ENCODE results near the gene RAPGEF1.
"Not testable (repeated sequence)": the region's sequence is repeated elsewhere in the genome, so short reads cannot be mapped to it uniquely, and the experiment has no call there.

Gene RAPGEF1

DNA sequence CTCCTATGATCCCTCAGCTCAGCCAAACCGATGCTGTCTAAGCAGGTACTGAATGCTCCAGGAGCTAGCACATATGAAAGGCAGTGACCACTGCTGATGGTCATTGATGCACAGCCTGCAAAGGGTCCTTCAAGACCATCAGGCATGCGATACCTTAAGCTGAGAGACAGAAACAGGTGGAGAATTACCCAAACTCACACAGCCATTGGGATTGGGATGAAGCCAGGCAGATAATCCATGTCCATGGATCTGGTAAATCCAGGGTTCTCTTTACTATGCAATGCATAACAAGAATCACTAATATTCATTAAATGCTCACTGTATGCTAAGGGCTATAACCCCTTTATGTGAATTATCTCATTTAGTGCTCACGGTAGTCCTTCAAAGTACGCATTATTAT is 36.2 kb downstream of the RAPGEF1 start:
- DNase-seq: no peak

- DNase-seq: no peak
Observed at GRCh38 chr9:131702911-131703310, 37.0 kb downstream of the RAPGEF1 start.

GRCh38 chr9:131701789-131702337 is 38.0 kb downstream of the RAPGEF1 start:
- no peak for DNase-seq

- DNase-seq: no peak
Observed at GRCh38 chr9:131701436-131701781, 38.5 kb downstream of the RAPGEF1 start.

- no peak for DNase-seq
Observed at GRCh38 chr9:131700765-131701435, 39.0 kb downstream of the RAPGEF1 start.

- DNase-seq: no peak
Observed at GRCh38 chr9:131700076-131700475, 39.8 kb downstream of the RAPGEF1 start.

- no peak for DNase-seq
Observed at GRCh38 chr9:131698618-131698985, 41.3 kb downstream of the RAPGEF1 start.

- DNase-seq: no peak
Observed at GRCh38 chr9:131697908-131698617, 41.8 kb downstream of the RAPGEF1 start.

DNA sequence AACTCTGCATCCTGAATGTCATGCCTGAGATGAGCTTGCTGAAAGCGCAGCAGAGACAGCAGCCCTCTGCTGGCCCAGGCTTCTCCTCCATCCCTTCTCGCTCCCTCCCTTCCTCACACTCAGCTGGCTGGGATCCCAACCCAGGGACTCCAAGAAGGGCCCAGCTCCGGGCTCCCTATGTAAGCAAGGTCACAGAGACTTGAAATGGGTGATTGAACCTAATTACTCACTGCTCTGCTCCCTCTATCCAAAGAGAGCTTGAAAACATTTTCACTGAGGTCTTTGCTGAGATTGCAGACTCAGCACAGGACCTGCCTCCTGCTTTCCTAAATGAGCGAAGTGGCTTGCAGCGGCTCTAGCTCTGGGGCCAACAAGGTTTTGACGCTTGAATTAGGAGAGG is 42.8 kb downstream of the RAPGEF1 start:
- no peak for DNase-seq

DNA sequence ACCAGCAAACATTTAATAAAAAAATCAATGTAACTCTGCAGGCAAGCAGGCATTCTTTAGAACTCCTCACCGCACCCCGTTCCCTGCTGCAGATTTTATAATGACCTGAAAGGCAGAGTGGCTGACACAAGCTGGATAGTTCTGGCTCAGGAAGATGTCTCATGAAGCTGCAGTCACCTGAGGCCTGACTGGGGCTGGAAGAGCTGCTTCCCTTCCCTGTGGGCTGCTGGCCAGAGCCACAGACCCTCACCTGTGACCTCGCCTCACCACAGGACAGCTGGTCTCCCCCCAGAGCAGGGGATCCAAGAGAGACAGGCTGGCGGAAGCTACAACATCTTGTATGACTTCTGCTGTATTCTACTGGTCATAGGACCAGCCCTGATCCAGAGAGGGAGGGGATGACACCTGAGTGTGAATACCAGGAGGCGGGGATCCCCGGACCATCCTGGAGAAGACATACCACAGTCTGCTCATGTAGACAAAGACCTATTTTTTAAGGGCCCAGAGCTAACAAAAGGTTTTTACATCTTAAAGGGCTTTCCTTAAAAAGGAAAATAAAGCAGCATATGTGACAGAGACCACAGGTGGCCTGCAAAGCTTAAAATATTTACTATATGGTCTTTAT is 43.9 kb downstream of the RAPGEF1 start:
- DNase-seq: no peak

DNA sequence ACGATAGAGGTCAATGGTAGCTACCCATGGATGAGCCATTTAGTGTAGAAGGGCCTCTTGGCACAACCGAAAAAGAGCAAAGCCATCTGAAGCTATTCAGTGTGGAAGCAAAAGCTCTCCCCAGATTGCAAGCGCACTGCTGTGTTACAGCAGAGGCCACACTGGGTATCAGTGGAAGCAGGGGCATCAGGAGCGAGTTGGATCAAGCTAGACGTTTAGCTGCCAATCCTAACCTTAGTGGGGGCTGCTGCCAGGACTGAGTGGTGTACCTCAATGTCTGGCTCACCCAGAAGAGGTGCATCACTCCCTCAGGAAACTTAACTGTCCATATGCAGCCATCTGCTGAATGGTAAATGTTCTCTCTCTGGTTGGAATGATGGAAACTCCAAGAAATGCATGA is 44.5 kb downstream of the RAPGEF1 start:
- DNase-seq: no peak

GRCh38 chr9:131693651-131694597 is 46.0 kb downstream of the RAPGEF1 start:
- no peak for DNase-seq

DNA sequence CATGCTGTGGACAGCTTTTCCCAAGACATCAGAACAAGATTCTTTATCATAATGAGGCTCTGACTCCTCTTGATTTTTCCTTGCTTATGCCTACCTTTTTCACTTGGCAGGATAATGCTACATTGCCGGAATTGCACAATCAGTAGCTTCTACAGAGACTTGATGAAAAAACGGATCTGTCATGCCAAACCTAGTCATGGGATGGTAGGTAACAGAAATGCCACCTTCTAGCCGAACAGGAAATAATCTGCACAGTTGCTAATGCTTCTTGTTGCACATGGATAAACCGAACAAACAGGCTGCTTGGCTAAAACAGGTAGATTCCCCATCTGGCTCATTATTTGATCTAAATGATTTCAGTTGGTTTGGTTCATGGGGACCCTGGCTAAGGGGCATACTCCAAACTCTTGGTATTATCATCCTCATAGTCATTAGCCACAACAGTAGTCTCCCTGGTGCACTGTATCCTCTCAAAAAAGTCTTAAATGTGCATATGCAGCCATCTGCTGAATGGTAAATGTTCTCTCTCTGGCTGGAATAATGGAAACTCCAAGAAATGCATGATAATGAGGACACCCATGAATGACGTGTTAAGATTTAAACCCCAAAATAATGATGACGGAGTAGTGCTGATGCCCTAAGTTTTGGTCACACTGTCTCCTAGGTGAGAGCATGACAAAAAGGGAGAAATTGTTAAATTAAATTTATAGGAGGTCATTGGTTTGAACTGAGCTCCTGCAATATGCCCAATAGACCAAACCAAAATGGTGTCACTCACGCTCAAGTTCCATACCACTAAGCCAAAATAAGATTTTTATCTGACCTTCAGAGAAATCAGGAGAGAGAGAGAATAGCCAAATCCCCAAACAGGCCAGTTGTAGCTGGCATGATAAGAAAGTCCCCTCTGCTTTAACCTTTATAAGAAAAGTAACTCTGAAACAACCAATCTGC is 47.0 kb downstream of the RAPGEF1 start:
- DNase-seq: no peak

- no peak for DNase-seq
Observed at GRCh38 chr9:131691969-131692611, 47.8 kb downstream of the RAPGEF1 start.

DNA sequence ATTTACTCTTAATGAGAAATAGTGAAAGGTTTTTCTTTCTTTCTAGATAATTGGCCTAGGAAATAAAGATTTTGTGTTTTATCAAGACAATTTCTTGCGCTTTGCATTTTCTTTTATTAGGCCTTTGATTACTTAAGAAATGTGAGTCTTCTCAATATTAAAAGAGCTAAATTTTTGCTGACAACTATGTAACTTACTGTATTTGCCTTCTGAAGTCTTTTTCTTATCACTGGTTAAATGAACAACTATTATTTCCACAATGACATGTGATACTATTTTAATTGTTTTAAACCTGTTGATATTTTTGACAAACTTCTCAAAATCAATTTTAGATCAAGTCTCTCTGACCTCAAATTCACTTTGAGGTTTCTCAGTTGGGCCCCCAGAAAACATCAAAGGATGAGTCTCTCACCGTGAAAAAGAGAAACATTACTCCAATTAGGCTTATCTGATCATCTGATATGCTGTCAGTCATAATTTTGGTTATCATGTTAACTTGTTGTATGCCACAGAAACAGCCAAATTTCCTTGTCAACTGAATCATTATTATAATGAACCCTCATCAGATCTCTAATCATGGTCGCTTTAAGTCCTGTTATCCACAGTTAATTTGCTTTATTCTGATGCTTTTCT is 48.8 kb downstream of the RAPGEF1 start:
- DNase-seq: peak; percentile 69

DNA sequence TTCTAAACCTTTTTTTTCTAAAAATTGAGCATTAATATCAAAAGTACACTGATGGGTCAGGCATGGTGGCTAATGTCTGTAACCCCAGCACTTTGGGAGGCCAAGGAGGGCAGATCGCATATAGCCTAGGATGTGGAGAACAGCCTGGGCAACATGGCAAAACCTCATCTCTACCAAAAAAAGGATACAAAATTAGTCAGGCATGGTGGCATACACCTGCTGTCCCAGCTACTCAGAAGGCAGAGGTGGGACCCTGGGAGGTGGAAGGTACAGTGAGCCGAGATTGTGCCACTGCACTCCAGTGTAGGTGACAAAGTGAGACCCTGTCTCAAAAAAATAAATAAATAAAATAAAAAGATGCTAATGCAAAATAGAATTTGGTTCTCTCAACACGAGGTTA is 49.4 kb downstream of the RAPGEF1 start:
- no peak for DNase-seq

GRCh38 chr9:131688377-131688776 is 51.5 kb downstream of the RAPGEF1 start:
- DNase-seq: no peak

- DNase-seq: no peak
Observed at GRCh38 chr9:131685753-131686706, 53.8 kb downstream of the RAPGEF1 start.

GRCh38 chr9:131683094-131683493 is 56.8 kb downstream of the RAPGEF1 start:
- not testable (repeated sequence) for DNase-seq

All from CD4-positive, alpha-beta T cell treated with Interleukin-12 subunit alpha and Interleukin-12 subunit beta, for 1 hour (primary cell).